ENCODE results near the gene GRK1. TPM values are rescaled to one million over a fixed set of nuclear protein-coding genes. Genes with fewer than 3 reads are reported as not detected.

The GRK1 gene
- total RNA-seq, 1 donor from 2014 or later: 1.5 TPM

DNA sequence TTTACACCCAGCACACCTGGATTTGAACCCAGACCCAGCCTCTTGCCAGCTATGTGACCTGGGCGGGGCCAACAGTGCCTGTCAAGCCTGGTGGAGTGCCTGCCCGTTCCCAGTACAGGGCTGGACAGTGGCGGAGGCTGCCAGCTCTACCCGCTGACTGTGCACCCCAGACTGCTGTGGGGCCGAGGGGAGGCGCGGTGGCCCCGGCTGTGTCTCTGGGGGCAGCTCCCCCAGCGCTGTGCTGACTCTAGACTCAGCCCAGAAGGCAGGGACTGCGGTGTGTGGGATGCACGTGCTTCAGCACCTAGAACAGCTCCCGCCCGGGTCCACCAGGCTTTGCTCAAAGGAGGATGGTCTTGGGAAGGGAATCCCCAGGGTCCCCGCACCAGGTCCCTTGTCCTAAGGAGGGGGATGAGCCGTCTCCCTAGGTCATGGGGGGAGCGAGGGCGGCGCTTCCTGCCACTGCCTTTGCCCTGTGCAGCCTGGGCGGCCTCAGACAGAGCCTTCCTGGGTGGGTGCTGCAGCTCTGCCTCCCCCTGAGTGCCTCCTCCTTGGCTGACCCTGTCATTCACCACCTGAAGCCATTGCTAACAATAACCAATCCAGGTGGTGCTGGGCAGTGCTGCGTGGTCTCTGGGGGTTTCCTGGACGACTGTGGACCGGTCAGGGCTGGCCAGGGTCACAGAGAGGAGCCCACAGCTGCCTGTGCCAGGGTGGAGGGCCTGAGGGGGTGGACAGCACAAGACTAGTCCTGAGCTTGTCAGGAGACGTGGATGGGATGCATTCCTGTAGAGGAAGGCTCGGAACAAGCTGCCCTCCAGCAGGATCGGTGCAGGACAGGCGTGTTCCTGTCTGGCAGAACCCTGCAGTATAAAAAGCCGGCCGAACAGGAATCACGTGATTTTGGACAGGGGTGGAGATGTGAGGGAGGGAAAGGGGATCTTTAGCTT lies 110.6 kb downstream of the GRK1 start:
- peaks cover 39% of the 10 kb centered on the region for H3K27me3 Mint-ChIP-seq (ENCODE audit: low read depth)
- H3K4me3 Mint-ChIP-seq: no peak overlapping the region
- TF ChIP-seq, protein P1, sequence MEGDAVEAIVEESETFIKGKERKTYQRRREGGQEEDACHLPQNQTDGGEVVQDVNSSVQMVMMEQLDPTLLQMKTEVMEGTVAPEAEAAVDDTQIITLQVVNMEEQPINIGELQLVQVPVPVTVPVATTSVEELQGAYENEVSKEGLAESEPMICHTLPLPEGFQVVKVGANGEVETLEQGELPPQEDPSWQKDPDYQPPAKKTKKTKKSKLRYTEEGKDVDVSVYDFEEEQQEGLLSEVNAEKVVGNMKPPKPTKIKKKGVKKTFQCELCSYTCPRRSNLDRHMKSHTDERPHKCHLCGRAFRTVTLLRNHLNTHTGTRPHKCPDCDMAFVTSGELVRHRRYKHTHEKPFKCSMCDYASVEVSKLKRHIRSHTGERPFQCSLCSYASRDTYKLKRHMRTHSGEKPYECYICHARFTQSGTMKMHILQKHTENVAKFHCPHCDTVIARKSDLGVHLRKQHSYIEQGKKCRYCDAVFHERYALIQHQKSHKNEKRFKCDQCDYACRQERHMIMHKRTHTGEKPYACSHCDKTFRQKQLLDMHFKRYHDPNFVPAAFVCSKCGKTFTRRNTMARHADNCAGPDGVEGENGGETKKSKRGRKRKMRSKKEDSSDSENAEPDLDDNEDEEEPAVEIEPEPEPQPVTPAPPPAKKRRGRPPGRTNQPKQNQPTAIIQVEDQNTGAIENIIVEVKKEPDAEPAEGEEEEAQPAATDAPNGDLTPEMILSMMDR (conservative IDR thresholded peaks at IDR 0.05): no peak
- peak; percentile 54 for DNase-seq (ENCODE audit: low read depth, low spot score)
- H3K27ac Mint-ChIP-seq (ENCODE audit: unreplicated experiment): no peak overlapping the region
- no peaks in the 10 kb centered on the region for H3K4me1 Mint-ChIP-seq
- H3K36me3 Mint-ChIP-seq (ENCODE audit: low read depth): no peaks in the 10 kb centered on the region
- H3K9me3 Mint-ChIP-seq: no peaks in the 10 kb centered on the region

GRCh38 chr13:113781571-113781970 lies 114.6 kb downstream of the GRK1 start:
- Mint-ChIP-seq H3K27me3 (ENCODE audit: low read depth) (peaks cover 58% of the 10 kb centered on the region), H3K36me3 (ENCODE audit: low read depth) (peaks cover 2% of the 10 kb centered on the region), H3K27ac (ENCODE audit: unreplicated experiment) (no peak overlapping the region), H3K4me3 (no peak overlapping the region), H3K9me3 (peaks cover 4% of the 10 kb centered on the region), H3K4me1 (no peaks in the 10 kb centered on the region)
- DNase-seq (ENCODE audit: low read depth, low spot score): no peak
- TF ChIP-seq, protein P1 (conservative IDR thresholded peaks at IDR 0.05): no peak

GRCh38 chr13:113782472-113782871 lies 115.5 kb downstream of the GRK1 start:
- no peak for DNase-seq (ENCODE audit: low read depth, low spot score)
- Mint-ChIP-seq H3K4me1 (no peaks in the 10 kb centered on the region), H3K36me3 (ENCODE audit: low read depth) (peaks cover 2% of the 10 kb centered on the region), H3K27me3 (ENCODE audit: low read depth) (peaks cover 52% of the 10 kb centered on the region), H3K4me3 (no peak overlapping the region), H3K27ac (ENCODE audit: unreplicated experiment) (no peak overlapping the region), H3K9me3 (peaks cover 4% of the 10 kb centered on the region)
- TF ChIP-seq, protein P1 (conservative IDR thresholded peaks at IDR 0.05): no peak

- peaks cover 46% of the 10 kb centered on the region for H3K27me3 Mint-ChIP-seq (ENCODE audit: low read depth)
- H3K27ac Mint-ChIP-seq (ENCODE audit: unreplicated experiment): no peak overlapping the region
- no peak for DNase-seq (ENCODE audit: low read depth, low spot score)
- H3K4me3 Mint-ChIP-seq: no peak overlapping the region
- TF ChIP-seq, protein P1 (conservative IDR thresholded peaks at IDR 0.05): no peak
- H3K9me3 Mint-ChIP-seq: peaks cover 4% of the 10 kb centered on the region
- H3K36me3 Mint-ChIP-seq (ENCODE audit: low read depth): peaks cover 2% of the 10 kb centered on the region
- no peaks in the 10 kb centered on the region for H3K4me1 Mint-ChIP-seq
These were observed 116.3 kb downstream of the GRK1 start for GRCh38 chr13:113783200-113783881.

DNA sequence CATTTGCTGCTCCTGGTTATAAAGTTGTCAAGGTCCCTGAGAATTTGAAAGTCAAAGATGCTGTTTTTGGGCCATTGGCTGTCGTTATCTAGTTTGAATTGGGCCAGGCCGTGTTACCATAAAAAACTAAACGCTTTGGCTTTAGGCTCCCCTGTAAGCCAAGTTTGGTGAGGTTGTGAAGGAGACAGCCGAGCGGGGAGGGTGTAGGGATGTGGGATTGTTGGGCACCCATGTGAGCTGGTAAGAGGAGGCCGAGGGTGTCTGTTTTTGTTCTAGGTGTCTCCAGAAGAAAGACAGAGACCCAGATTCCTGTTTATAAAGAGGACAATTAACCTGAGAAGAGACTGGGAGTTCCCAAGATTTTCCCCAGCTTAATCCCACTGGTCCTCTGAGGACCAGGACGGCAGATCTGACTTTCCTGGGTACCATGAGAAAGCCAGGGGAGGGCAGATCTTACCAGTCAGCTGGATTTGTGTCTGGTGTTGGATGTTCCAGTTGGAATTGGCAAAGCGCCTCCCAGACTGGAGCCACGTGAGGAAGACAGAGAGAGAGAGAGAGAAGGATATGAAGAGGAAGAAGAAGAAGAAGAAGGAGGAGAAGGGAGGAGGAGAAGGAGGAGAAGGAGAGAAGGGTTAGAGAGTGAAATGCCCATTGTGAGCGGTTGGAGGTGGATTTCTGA lies 117.1 kb downstream of the GRK1 start:
- H3K27me3 Mint-ChIP-seq (ENCODE audit: low read depth): peaks cover 40% of the 10 kb centered on the region
- H3K4me3 Mint-ChIP-seq: no peak overlapping the region
- DNase-seq (ENCODE audit: low read depth, low spot score): no peak
- TF ChIP-seq, protein P1 (conservative IDR thresholded peaks at IDR 0.05): no peak
- H3K4me1 Mint-ChIP-seq: no peaks in the 10 kb centered on the region
- no peak overlapping the region for H3K27ac Mint-ChIP-seq (ENCODE audit: unreplicated experiment)
- peaks cover 4% of the 10 kb centered on the region for H3K9me3 Mint-ChIP-seq
- H3K36me3 Mint-ChIP-seq (ENCODE audit: low read depth): peaks cover 2% of the 10 kb centered on the region

Data from neural crest cell (in vitro differentiated cells).